K562 (cell line): ENCODE results near the gene ZNF486. TPM values are rescaled to one million over a fixed set of nuclear protein-coding genes. Genes with fewer than 3 reads are reported as not detected.

Experiments
- FOS ChIP-seq: IDR thresholded peaks from 3 replicates; pipeline ENCODE4 v1.6.1; 2011; ENCODE audit not compliant: insufficient read length; ENCODE audit errors: extremely low read depth
- MGA ChIP-seq: fragments of 450-650 bp; IDR thresholded peaks from 2 replicates; pipeline ENCODE4 v1.6.1; 2016; ENCODE audit warnings: mild to moderate bottlenecking, moderate library complexity
- NFYB ChIP-seq: IDR thresholded peaks from 2 replicates; pipeline ENCODE4 v1.6.1; 2011; ENCODE audit warnings: mild to moderate bottlenecking, moderate library complexity; ENCODE audit not compliant: insufficient read length; ENCODE audit errors: extremely low read depth
- PBX2 ChIP-seq, 2 experiments: IDR thresholded peaks in 1 of 2; conservative IDR thresholded peaks in 1 of 2; 2 replicates each; pipeline ENCODE4 v1.6.1; 2016; ENCODE audit warnings: low read depth in 2 of 2, mild to moderate bottlenecking in 1 of 2, missing compliant biosample characterization in 1 of 2, missing genetic modification characterization in 1 of 2, moderate library complexity in 1 of 2
- ZFX ChIP-seq: sonication (generic); formaldehyde crosslinking; IDR thresholded peaks from 2 replicates; pipeline ENCODE4 v1.8.0; 2022; ENCODE audit warnings: mild to moderate bottlenecking, missing genetic modification reagents, moderate library complexity
- ZNF212 ChIP-seq: fragments of 450-650 bp; formaldehyde crosslinking; IDR thresholded peaks from 2 replicates; pipeline ENCODE4 v1.4.0; 2020; ENCODE audit warnings: mild to moderate bottlenecking
- ZNF274 ChIP-seq: IDR thresholded peaks from 2 replicates; pipeline ENCODE4 v1.6.1; 2011; ENCODE audit warnings: low read depth, mild to moderate bottlenecking, low read length, moderate library complexity, borderline replicate concordance
- polyA plus RNA-seq, 8 experiments: library from polyadenylated mRNA; depleted of rRNA in 4 of 8; stranded (reverse) in 5 of 8; unstranded in 3 of 8; fragments of >200 nt; fragmentation: Nextera tagmentation in 2 of 8; fragmentation: Illumina TruSeq in 1 of 8; extraction: Ambion mirVana in 2 of 8; extraction: Trizol in 1 of 8; gene quantifications; 2 replicates each; pipeline versions ENCODE4 v1.2.1 to v1.2.3, GENCODE V29; 2011 to 2014; ENCODE audit warnings: inconsistent platforms in 1 of 8, missing spikeins in 1 of 8
- total RNA-seq, 7 experiments: library from RNA; depleted of rRNA in 6 of 7; stranded (reverse); fragments of >200 nt in 6 of 7; fragmentation: Illumina TruSeq in 2 of 7; extraction: Trizol in 2 of 7; gene quantifications; 2 replicates each; pipeline versions ENCODE4 v1.2.1 to v1.2.3, GENCODE V29; 2011 to 2021; ENCODE audit warnings: low replicate concordance in 1 of 7
- TF ChIP-seq, protein P1 (sequence below): fragments of 450-650 bp; formaldehyde crosslinking; IDR thresholded peaks from 2 replicates; pipeline ENCODE4 v1.4.0; 2020; ENCODE audit warnings: mild to moderate bottlenecking, moderate library complexity
- TF ChIP-seq, protein P2 (sequence below): fragments of 450-650 bp; IDR thresholded peaks from 2 replicates; pipeline ENCODE4 v1.6.1; 2016

ZNF486 gene
- total and polyA plus RNA-seq, 9 of the 15 experiments (the other 6 are each of a cell fraction or from before 2014, with no cell fraction given) = 0.39 to 1.6 (median 1.2) TPM

GRCh38 chr19:20167020-20167644, at the start of gene ZNF486 (continued):
- peak; percentile 60 for TF ChIP-seq PBX2 (CRISPR knock-in tag; IDR thresholded peaks at IDR 0.05; ENCODE audit: low read depth)
- peak; percentile 73 for TF ChIP-seq PBX2 (tag; conservative IDR thresholded peaks at IDR 0.05; ENCODE audit: low read depth)
- TF ChIP-seq NFYB = peak; percentile 79
- 0 out of 2 replicates have a peak, but pooled peaks have one; percentile 23 for TF ChIP-seq ZFX (CRISPR knock-in tag)
- TF ChIP-seq, protein P1, sequence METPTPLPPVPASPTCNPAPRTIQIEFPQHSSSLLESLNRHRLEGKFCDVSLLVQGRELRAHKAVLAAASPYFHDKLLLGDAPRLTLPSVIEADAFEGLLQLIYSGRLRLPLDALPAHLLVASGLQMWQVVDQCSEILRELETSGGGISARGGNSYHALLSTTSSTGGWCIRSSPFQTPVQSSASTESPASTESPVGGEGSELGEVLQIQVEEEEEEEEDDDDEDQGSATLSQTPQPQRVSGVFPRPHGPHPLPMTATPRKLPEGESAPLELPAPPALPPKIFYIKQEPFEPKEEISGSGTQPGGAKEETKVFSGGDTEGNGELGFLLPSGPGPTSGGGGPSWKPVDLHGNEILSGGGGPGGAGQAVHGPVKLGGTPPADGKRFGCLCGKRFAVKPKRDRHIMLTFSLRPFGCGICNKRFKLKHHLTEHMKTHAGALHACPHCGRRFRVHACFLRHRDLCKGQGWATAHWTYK (CRISPR knock-in tag) = no peak
- no peak for TF ChIP-seq ZNF212
- TF ChIP-seq ZNF274 = no peak
- TF ChIP-seq FOS = peak; percentile 48
- TF ChIP-seq, protein P2, sequence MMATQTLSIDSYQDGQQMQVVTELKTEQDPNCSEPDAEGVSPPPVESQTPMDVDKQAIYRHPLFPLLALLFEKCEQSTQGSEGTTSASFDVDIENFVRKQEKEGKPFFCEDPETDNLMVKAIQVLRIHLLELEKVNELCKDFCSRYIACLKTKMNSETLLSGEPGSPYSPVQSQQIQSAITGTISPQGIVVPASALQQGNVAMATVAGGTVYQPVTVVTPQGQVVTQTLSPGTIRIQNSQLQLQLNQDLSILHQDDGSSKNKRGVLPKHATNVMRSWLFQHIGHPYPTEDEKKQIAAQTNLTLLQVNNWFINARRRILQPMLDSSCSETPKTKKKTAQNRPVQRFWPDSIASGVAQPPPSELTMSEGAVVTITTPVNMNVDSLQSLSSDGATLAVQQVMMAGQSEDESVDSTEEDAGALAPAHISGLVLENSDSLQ = peak; percentile 95
- TF ChIP-seq MGA = no peak
- TF ChIP-seq, all 486 proteins: peak for 9
